ENCODE measurements around the gene ARMC9. TPM values are rescaled to one million over a fixed set of nuclear protein-coding genes. Genes with fewer than 3 reads are reported as not detected.
A peak's percentile ranks its signal among the peaks of the same experiment; 100 is the strongest.

Gene ARMC9
- total RNA-seq, 4 donors from 2014 or later = 11.5 to 59.5 (median 14.4) TPM

DNA sequence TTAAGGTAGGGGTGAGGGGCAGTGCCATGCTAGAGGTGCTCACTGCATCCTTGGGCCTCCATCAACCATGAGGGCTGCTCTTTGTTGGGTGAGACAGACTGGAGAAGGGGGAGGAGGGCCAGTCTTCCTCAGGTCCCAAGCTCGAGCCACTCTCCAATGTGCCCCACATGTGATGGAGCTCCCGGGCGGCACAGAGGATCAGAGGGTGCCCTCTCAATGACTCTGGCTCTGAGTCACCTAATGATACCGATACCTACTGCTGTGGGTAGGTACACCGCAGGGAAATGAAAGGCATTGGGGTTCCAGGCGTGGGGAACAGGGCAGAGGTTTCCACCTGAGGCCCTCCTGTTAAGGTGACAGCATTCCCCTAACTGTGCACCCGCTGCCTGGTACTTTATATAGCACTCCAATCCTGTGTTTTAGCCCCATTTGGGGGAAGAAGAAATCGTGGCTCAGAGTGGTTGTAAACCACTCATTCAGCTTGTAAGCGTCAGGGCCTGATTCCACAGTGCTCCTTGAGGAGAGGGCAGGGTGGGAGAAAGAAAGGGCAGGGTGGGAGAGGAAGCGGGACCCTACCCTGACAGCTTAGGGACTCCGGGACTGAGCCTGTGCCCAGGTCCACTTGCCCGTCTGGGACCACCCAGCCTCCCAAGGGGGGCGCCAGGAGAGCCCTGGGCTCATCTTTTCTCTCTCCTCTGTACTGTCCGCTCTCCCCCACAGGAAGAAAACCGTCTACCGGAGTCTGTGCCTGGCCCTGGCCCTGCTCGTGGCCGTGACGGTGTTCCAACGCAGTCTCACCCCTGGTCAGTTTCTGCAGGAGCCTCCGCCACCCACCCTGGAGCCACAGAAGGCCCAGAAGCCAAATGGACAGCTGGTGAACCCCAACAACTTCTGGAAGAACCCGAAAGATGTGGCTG, 198.8 kb downstream of the ARMC9 start:
- Histone ChIP-seq H3K36me3 (no peaks in the 10 kb centered on the region), H3K27ac (peak overlapping the region in 2 of 4 donors; percentile 87 to 88), H3K27me3 (peaks cover 30% of the 10 kb centered on the region), H3K4me3 (peak overlapping the region in 3 of 4 donors; percentile 74 to 89 (median 88)), H3K9me3 (no peaks in the 10 kb centered on the region), H3K4me1 (peaks cover 14 to 44% (median 34%) of the 10 kb centered on the region in 4 donors)
- no peak for TF ChIP-seq EP300 (IDR thresholded peaks at IDR 0.05; ENCODE audit: low read depth)
- no peak for TF ChIP-seq POLR2AphosphoS5 (IDR thresholded peaks at IDR 0.05)
- no peak for TF ChIP-seq POLR2A (IDR thresholded peaks at IDR 0.05)
- TF ChIP-seq, protein P1, sequence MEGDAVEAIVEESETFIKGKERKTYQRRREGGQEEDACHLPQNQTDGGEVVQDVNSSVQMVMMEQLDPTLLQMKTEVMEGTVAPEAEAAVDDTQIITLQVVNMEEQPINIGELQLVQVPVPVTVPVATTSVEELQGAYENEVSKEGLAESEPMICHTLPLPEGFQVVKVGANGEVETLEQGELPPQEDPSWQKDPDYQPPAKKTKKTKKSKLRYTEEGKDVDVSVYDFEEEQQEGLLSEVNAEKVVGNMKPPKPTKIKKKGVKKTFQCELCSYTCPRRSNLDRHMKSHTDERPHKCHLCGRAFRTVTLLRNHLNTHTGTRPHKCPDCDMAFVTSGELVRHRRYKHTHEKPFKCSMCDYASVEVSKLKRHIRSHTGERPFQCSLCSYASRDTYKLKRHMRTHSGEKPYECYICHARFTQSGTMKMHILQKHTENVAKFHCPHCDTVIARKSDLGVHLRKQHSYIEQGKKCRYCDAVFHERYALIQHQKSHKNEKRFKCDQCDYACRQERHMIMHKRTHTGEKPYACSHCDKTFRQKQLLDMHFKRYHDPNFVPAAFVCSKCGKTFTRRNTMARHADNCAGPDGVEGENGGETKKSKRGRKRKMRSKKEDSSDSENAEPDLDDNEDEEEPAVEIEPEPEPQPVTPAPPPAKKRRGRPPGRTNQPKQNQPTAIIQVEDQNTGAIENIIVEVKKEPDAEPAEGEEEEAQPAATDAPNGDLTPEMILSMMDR (IDR thresholded peaks at IDR 0.05) = no peak
- WGBS, 2 donors (ENCODE audit: low coverage in 1 of 2) = 79% methylated on average over 22 of the region's 22 CpGs; no CpG with 5 or more reads in 1 of the 2 donors
- in situ Hi-C loops (cut with MboI; ENCODE audit: low pct_ligation_motif_present in 1 of 4, low pct_unique_long_range_greater_than_20kb in 1 of 4, low sequenced_read_pairs in 3 of 4) (no loop called here), intact Hi-C loops (cut with DNase I; ENCODE audit: low total_unique reads) (loop anchor here (5.0 kb wide), 1 partner anchor 95 kb away; no protein-coding TSS in a partner anchor)
- DNase-seq = no peak

GRCh38 chr2:231397928-231398294, 199.5 kb downstream of the ARMC9 start:
- H3K27me3 ChIP-seq = peaks cover 30% of the 10 kb centered on the region
- H3K36me3 ChIP-seq = no peaks in the 10 kb centered on the region
- in situ Hi-C loops (cut with MboI; ENCODE audit: low pct_ligation_motif_present in 1 of 4, low pct_unique_long_range_greater_than_20kb in 1 of 4, low sequenced_read_pairs in 3 of 4) = no loop called here
- no peak for DNase-seq
- H3K4me1 ChIP-seq = peaks cover 14 to 44% (median 34%) of the 10 kb centered on the region in 4 donors
- no peak overlapping the region for H3K4me3 ChIP-seq
- WGBS, 2 donors (ENCODE audit: low coverage in 1 of 2) = 96% methylated on average over 28 of the region's 28 CpGs; no CpG with 5 or more reads in 1 of the 2 donors
- H3K27ac ChIP-seq = no peak overlapping the region
- intact Hi-C loops (cut with DNase I; ENCODE audit: low total_unique reads) = loop anchor here (5.0 kb wide), 1 partner anchor 96 kb away; no protein-coding TSS in a partner anchor
- no peaks in the 10 kb centered on the region for H3K9me3 ChIP-seq
- TF ChIP-seq POLR2AphosphoS5 (IDR thresholded peaks at IDR 0.05) (no peak), EP300 (IDR thresholded peaks at IDR 0.05; ENCODE audit: low read depth) (no peak), POLR2A (IDR thresholded peaks at IDR 0.05) (no peak)
- TF ChIP-seq, protein P1 (IDR thresholded peaks at IDR 0.05) = no peak

- no peaks in the 10 kb centered on the region for H3K9me3 ChIP-seq
- H3K4me3 ChIP-seq = no peak overlapping the region
- in situ Hi-C loops (cut with MboI; ENCODE audit: low pct_ligation_motif_present in 1 of 4, low pct_unique_long_range_greater_than_20kb in 1 of 4, low sequenced_read_pairs in 3 of 4) (no loop called here), intact Hi-C loops (cut with DNase I; ENCODE audit: low total_unique reads) (loop anchor here (5.0 kb wide), 1 partner anchor 96 kb away; no protein-coding TSS in a partner anchor)
- H3K27me3 ChIP-seq = peaks cover 28% of the 10 kb centered on the region
- no peak for TF ChIP-seq POLR2A (IDR thresholded peaks at IDR 0.05)
- TF ChIP-seq, protein P1 (IDR thresholded peaks at IDR 0.05) = no peak
- no peaks in the 10 kb centered on the region for H3K36me3 ChIP-seq
- DNase-seq = no peak
- peaks cover 14 to 44% (median 34%) of the 10 kb centered on the region in 4 donors for H3K4me1 ChIP-seq
- WGBS, 2 donors (ENCODE audit: low coverage in 1 of 2) = 96% methylated on average over 27 of the region's 27 CpGs; no CpG with 5 or more reads in 1 of the 2 donors
- H3K27ac ChIP-seq = peak overlapping the region in 2 of 4 donors; percentile 27 to 41
Observed at GRCh38 chr2:231398585-231398984, 200.2 kb downstream of the ARMC9 start.

DNA sequence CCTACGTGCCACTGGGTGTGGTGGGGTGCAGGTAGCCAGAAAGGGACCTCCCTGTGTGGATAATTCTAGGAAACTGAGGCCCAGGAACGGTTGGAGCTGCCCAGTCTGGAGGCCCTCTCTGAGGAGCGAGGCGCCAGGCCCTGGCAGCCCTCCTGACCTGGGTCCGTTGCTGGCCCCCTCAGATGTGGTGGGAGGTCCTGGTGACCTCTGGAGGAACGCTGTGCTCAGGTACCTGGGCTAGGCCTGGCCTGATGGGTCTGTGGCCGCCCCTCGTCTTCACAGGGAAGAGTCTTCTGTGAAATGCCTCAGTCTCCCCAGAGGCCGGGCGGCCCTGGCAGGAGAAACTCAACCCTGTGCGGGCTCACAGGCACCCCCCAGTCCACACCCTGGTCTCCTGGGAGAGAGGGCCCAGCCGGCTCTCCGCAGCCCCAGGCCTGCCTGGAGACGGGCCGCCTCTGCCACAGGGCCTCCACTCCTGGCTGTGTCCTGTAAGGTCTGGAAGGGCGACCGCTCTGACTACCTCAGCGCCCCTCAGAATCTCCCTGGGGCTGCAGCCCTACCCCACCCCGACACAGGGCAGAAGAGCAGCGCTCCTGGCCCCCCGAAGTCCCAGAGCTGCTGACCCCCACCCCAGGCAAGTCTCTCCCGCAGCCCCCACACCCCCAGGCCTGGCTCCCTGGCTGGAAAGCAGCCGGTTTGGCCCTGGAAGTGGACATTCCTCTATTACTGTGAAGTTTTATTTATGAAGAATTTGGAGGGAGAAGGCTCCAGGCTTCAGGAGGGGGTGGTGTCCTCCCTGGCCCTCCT, 200.8 kb downstream of the ARMC9 start:
- peak overlapping the region; percentile 27 to 48 (median 43) for H3K27ac ChIP-seq
- intact Hi-C loops (cut with DNase I; ENCODE audit: low total_unique reads) (loop anchor here (5.0 kb wide), 1 partner anchor 97 kb away; no protein-coding TSS in a partner anchor), in situ Hi-C loops (cut with MboI; ENCODE audit: low pct_ligation_motif_present in 1 of 4, low pct_unique_long_range_greater_than_20kb in 1 of 4, low sequenced_read_pairs in 3 of 4) (no loop called here)
- no peaks in the 10 kb centered on the region for H3K9me3 ChIP-seq
- TF ChIP-seq EP300 (IDR thresholded peaks at IDR 0.05; ENCODE audit: low read depth) (no peak), POLR2A (IDR thresholded peaks at IDR 0.05) (no peak), POLR2AphosphoS5 (IDR thresholded peaks at IDR 0.05) (no peak)
- TF ChIP-seq, protein P1 (IDR thresholded peaks at IDR 0.05) = no peak
- peaks cover 22% of the 10 kb centered on the region for H3K27me3 ChIP-seq
- H3K4me3 ChIP-seq = no peak overlapping the region
- peaks cover 14 to 44% (median 34%) of the 10 kb centered on the region in 4 donors for H3K4me1 ChIP-seq
- no peak for DNase-seq
- H3K36me3 ChIP-seq = no peaks in the 10 kb centered on the region
- 88% methylated on average over 15 of the region's 23 CpGs; no CpG with 5 or more reads in 1 of the 2 donors for WGBS, 2 donors (ENCODE audit: low coverage in 1 of 2)
